Measurements from ENCODE around the gene SPNS2. TPM values are rescaled to one million over a fixed set of nuclear protein-coding genes. Genes with fewer than 3 reads are reported as not detected.

Gene SPNS2
- polyA plus RNA-seq, 1 of the 3 experiments (the other 2 are of a cell fraction) = 0.08 TPM

- 60% methylated on average over 8 of the region's 8 CpGs for WGBS (ENCODE audit: low lambda C conversion rate)
- Histone ChIP-seq H3K79me2 (ENCODE audit: insufficient read depth) (no peaks in the 10 kb centered on the region), H3K4me3 (ENCODE audit: low read depth in 2 of 2, low read length in 1 of 2) (no peak overlapping the region), H3K27ac (ENCODE audit: low read depth in 2 of 2, low read length in 1 of 2) (no peak overlapping the region), H3K9me2 (no peaks in the 10 kb centered on the region), H3K9me3 (no peaks in the 10 kb centered on the region), H3K9ac (no peak overlapping the region), H3K27me3 (ENCODE audit: insufficient read depth) (no peaks in the 10 kb centered on the region), H3K4me2 (no peak overlapping the region), H3K36me3 (replicated peaks in 1 of 2; ENCODE audit: control insufficient read depth in 1 of 2, insufficient read depth in 2 of 2, low read length in 1 of 2) (no peaks in the 10 kb centered on the region), H2AFZ (ENCODE audit: low read depth) (no peak overlapping the region), H4K20me1 (ENCODE audit: insufficient read depth) (no peaks in the 10 kb centered on the region), H3F3A (replicated peaks; ENCODE audit: insufficient read depth) (no peaks in the 10 kb centered on the region), H3K4me1 (ENCODE audit: control insufficient read depth in 1 of 2, insufficient read depth in 2 of 2, low read depth in 1 of 2, low read length in 1 of 2) (no peaks in the 10 kb centered on the region)
- no peak for DNase-seq
- ChIA-PET CTCF (interaction anchor here (1.8 kb wide), 1 partner anchor 10 kb away, joined by 4 read pairs; no protein-coding TSS in a partner anchor), POLR2A (no interaction called here)
- TF ChIP-seq YY1 (IDR thresholded peaks at IDR 0.05; ENCODE audit: low read depth) (no peak), NRF1 (IDR thresholded peaks at IDR 0.05; ENCODE audit: low read depth, low read length) (no peak), FOXJ3 (CRISPR knock-in tag; IDR thresholded peaks at IDR 0.05) (no peak), RAD21 (IDR thresholded peaks at IDR 0.05; ENCODE audit: low read length) (no peak), SMC3 (IDR thresholded peaks at IDR 0.05; ENCODE audit: low read depth, low read length) (no peak), NFIC (IDR thresholded peaks at IDR 0.05; ENCODE audit: borderline replicate concordance) (no peak), IRF3 (IDR thresholded peaks at IDR 0.05; ENCODE audit: low read depth, low read length) (no peak), JUND (IDR thresholded peaks at IDR 0.05) (no peak), MXI1 (IDR thresholded peaks at IDR 0.05; ENCODE audit: low read depth, low read length) (no peak), MEF2A (IDR thresholded peaks at IDR 0.05; ENCODE audit: borderline replicate concordance, low read depth) (no peak), RFX5 (IDR thresholded peaks at IDR 0.05; ENCODE audit: low read length) (no peak), SIN3A (IDR thresholded peaks at IDR 0.05; ENCODE audit: borderline replicate concordance, low read depth, low read length) (no peak)
- TF ChIP-seq, protein P1, sequence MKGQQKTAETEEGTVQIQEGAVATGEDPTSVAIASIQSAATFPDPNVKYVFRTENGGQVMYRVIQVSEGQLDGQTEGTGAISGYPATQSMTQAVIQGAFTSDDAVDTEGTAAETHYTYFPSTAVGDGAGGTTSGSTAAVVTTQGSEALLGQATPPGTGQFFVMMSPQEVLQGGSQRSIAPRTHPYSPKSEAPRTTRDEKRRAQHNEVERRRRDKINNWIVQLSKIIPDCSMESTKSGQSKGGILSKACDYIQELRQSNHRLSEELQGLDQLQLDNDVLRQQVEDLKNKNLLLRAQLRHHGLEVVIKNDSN (IDR thresholded peaks at IDR 0.05; ENCODE audit: borderline replicate concordance, low read depth) = no peak
Observed at GRCh38 chr17:4507361-4508111, 8.9 kb downstream of the SPNS2 start.

- Histone ChIP-seq H2AFZ (ENCODE audit: low read depth) (no peak overlapping the region), H3K9me2 (no peaks in the 10 kb centered on the region), H3K36me3 (replicated peaks in 1 of 2; ENCODE audit: control insufficient read depth in 1 of 2, insufficient read depth in 2 of 2, low read length in 1 of 2) (no peaks in the 10 kb centered on the region), H3K4me3 (ENCODE audit: low read depth in 2 of 2, low read length in 1 of 2) (no peak overlapping the region), H3K9ac (no peak overlapping the region), H3F3A (replicated peaks; ENCODE audit: insufficient read depth) (no peaks in the 10 kb centered on the region), H3K27me3 (ENCODE audit: insufficient read depth) (no peaks in the 10 kb centered on the region), H4K20me1 (ENCODE audit: insufficient read depth) (no peaks in the 10 kb centered on the region), H3K27ac (ENCODE audit: low read depth in 2 of 2, low read length in 1 of 2) (no peak overlapping the region), H3K9me3 (no peaks in the 10 kb centered on the region), H3K4me1 (ENCODE audit: control insufficient read depth in 1 of 2, insufficient read depth in 2 of 2, low read depth in 1 of 2, low read length in 1 of 2) (no peaks in the 10 kb centered on the region), H3K79me2 (ENCODE audit: insufficient read depth) (no peaks in the 10 kb centered on the region), H3K4me2 (no peak overlapping the region)
- WGBS (ENCODE audit: low lambda C conversion rate) = 92% methylated on average over 3 of the region's 3 CpGs
- no peak for DNase-seq
- POLR2A ChIA-PET = no interaction called here
- no peak for TF ChIP-seq FOSL2 (IDR thresholded peaks at IDR 0.05; ENCODE audit: borderline replicate concordance, low read depth)
- TF ChIP-seq TEAD4 (IDR thresholded peaks at IDR 0.05; ENCODE audit: borderline replicate concordance, insufficient read depth) = no peak
- TF ChIP-seq MEF2A (IDR thresholded peaks at IDR 0.05; ENCODE audit: borderline replicate concordance, low read depth) = no peak
- TF ChIP-seq GATA2 (CRISPR knock-in tag; IDR thresholded peaks at IDR 0.05) = no peak
- TF ChIP-seq REST (IDR thresholded peaks at IDR 0.05; ENCODE audit: low read depth, low read length) = no peak
- no peak for TF ChIP-seq GABPA (IDR thresholded peaks at IDR 0.05; ENCODE audit: low read depth)
- TF ChIP-seq JUND (IDR thresholded peaks at IDR 0.05) = no peak
- TF ChIP-seq NRF1 (IDR thresholded peaks at IDR 0.05; ENCODE audit: low read depth, low read length) = no peak
- CTCF ChIA-PET = no interaction called here
Observed at GRCh38 chr17:4508207-4508606, 9.5 kb downstream of the SPNS2 start.

Data from SK-N-SH (cell line).